GM18873 (cell line): Measurements from ENCODE around the gene DBX2.
"Not testable (repeated sequence)": the region's sequence is repeated elsewhere in the genome, so short reads cannot be mapped to it uniquely, and the experiment has no call there.

Source experiments
- ATAC-seq: cut with Tn5 transposase; IDR thresholded peaks from one replicate; pipeline ENCODE4 v1.9.1; 2021; ENCODE audit warnings: mild to moderate bottlenecking, moderate library complexity, moderate number of reproducible peaks; ENCODE audit not compliant: unreplicated experiment, low FRiP score

The DBX2 gene

DNA sequence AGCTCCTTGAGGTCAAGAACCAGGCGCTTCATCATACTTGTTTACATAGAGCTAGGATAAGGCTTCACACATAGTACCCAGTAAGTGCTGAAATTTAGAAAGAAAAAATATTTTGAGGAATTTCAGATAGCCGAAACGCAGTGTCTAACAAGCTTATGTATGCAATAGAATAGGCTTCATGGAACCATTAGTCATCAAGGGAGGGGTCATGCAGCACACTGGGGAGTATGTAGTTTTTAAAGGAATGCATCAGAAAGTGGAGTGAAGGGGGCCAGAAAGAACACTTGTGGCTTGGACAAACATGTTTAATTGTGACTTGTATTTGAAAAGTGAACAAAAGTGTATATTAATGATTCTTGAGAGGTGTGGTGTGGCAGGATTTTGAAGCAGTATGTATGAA lies 38.1 kb downstream of the DBX2 start:
- no peak for ATAC-seq

DNA sequence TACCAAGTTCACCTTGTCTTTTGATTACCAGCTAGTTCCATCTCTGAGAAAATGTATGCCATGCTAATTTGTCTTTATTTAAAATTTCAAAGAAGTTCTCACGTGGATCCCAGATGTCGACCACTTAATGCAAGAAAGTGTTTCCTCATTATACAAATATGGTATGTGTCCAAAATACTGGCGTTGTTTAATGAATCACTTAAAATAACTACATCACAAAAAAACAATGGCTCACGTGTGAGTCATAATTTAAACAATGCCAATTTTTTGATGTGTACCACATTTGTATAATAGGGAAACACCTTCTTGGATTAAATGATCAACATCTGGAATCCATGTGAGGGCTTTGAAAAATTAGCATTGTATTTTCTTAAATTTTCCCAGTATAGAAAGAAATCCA lies 40.8 kb downstream of the DBX2 start:
- no peak for ATAC-seq

DNA sequence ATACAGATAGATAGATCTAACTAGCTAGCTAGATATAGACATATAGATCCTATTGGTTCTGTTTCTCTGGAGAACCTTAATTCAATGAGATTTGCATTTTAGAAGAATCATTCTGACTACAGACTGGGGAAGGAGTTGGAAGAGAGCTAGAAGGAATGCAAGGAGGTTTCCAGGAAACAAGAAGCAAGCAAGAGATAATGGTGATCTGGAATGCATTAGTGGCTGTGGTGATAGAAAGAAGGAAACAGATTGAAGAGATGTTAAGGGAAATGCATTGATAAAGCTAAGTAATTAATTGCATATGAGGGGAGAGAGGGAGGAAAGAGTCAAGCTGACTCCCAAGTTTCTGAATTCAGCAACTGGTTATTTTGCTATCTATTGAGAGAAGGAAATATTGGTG lies 42.7 kb downstream of the DBX2 start:
- ATAC-seq, result no peak

DNA sequence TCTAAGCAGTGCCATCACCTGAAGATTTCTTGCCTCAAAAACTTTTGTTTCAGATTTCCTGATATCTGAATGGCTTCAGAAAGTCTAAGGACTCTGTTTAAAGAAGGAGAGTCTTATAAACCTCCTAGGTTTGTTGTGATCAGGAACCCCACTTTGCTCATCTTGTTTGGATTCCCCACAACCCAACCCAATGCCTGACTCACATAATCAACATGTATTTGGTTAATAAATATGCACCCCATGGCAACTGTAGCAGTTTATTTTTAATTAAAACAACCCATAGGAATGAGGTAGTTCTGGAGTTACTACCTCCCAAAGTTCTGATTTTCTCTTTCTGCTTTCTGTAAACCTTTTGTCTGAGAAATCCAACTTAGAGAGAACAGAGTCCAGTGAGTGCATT lies 51.5 kb downstream of the DBX2 start:
- ATAC-seq, result no peak

DNA sequence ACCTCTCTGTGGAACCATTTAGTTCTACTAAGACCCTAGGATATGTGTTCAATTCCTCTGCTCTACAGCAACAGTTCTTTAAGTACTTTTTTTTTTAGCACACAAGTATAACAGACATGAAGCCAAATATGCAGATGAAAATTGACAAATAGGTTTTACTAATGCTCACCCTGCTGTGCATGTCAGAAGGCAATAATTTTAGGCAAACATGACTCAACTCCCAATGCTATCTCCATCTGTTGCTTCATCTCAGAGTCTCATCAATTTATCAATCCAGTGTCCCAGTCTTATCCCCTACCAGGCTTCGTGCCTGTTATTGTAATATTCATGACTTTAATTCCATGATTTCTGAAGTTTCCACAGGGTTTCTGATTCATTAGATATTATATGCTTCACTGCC lies 57.7 kb downstream of the DBX2 start:
- no peak for ATAC-seq

DNA sequence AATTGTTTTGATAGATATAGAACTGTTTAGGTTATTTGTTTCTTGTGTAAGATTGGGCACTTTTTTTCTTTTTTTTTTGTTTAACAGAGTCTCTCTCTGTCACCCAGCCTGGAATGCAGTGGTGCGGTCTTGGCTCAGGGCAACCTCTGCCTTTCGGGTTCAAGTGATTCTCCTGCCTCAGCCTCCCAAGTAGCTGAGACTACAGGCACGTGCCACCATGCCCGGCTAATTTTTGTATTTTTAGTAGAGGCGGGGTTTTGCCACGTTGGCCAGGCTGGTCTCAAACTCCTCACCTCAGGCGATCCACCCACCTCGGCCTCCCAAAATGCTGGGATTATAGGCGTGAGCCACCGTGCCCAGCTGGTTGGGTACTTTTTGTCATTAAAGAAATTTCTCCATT lies 66.0 kb downstream of the DBX2 start:
- not testable (repeated sequence) for ATAC-seq

DNA sequence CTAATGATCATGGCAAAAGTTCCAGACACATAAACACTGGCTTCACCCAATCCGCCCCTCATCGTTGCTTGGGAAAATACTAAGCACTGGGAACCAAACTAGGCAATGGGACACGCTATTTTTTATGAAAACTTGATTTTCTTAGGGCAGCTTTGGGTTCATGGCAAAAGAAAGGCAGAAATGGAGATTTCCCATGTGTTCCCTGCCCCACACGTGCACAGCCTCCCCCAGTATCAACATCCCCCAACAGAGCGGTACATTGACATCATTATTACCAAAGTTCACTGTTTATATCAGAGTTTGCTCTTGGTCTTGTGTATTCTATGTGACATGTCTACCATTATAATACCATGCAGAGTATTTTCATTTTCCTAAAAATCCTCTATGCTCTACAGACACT lies 71.0 kb downstream of the DBX2 start:
- no peak for ATAC-seq

DNA sequence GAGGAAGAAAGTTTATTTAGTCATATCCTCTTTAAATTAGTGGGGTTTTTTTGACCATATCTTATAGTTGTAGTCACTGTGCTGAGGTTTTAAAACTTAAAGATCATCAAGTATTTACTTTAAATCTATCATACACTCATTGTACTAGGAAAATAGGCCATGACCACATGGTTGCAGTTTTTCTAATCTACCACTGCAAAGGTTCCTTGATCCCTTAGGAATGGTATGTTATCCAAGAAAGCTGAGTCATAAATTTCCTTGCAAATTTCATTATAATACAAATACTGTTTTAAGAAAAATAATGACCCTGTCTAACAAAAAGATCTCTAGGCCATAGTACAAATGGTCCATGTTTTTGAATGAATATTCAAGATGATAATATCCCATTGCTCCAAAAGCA lies 74.7 kb downstream of the DBX2 start:
- ATAC-seq, result no peak

DNA sequence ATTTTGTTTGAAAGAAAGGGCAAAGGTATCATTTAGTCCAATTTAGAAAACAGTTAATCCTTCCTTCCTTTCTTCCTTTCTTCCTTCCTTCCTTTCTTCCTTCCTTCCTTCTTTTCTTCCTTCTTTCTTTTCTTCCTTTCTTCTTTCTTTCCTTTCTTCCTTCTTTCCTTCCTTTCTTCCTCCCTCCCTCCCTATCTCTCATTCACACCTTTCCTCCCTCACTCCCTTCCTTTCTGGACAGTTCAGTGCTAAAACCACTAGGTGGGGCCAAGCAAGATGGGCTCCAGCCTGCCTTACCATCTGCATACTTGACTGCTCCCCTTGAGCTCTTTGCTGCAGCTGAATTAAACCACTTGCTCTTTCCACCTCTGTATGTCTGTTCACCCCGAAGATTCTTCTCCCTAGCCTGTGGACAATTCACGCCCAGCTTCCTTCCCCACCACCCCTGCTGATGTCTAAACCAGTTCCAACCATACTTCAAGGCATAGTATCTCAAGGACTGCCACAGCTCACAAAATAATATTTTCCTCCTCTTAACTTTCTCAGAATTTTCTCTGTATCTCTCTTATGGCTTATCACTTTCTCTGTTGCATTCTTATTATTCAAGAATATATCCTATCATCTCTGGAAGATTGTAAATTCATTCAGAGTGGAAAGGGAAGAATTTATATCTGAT lies 78.0 kb downstream of the DBX2 start:
- no peak for ATAC-seq

DNA sequence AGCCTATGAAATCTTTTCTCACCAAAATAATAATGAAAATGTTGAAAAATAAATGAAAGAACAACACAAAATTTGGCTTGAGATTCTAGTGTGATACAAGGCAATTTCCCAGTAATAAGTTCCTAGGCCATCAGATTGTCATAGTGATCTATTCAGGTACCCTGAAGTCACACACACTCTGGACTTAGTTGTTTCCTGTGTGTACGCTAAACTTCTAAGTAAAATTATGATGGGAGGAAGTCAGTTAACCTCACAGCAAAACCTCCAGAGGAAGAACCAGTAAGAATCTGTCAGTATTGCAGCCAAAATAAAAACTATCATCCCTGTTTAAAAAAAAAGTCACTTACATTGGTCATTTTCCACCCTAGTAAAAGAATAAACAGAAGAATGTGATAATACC lies 81.9 kb downstream of the DBX2 start:
- no peak for ATAC-seq
